ENCODE measurements around the gene EIF4A2.
"Not testable (repeated sequence)": the region's sequence is repeated elsewhere in the genome, so short reads cannot be mapped to it uniquely, and the experiment has no call there.

Gene EIF4A2

DNA sequence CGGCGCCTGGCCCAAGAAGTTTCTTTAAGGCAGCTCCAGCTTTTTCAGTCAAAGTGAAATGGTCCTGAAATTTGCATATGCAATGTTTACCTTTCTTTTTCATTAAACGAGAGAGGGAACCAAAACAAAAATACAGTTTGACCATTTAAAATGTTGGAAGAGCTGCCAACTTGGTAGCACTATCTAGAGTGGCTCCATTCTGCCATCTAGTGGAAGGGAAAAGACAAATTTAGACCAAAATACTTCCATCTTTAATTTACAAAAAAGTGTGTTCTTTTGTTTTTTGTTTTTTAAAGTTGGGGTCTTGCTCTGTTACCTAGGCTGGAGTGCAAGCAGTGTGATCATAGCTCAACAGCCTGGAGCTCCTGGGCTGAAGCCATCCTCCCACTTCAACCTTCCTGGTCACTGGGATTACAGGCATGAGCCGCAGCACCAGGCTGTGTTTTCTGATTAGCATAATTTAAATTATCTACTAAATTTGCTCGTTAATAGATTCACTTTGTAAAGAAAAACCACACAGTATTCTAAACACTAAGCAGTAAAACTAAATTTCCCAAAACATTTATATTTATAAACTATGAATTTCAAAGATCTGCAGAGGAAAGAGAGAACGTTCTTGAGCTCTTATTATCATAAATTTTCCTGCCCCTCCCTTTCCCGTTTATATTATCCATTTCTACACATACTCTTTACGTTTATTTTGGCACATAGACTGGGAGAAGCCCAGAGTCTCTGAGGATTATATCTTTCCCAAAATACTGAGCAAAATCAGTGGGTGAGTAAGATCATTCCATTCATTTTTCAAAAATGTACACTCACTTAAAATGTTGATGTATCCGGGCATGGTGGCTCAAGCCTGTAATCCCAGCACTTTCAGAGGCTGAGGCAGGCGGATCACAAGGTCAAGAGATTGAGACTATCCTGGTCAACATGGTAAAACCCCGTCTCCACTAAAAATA lies 38.3 kb downstream of the EIF4A2 start:
- peak; percentile 26 for DNase-seq (ENCODE audit: low read depth)

- DNase-seq (ENCODE audit: low read depth): not testable (repeated sequence)
These were observed 39.0 kb downstream of the EIF4A2 start for GRCh38 chr3:186822388-186822759.

DNA sequence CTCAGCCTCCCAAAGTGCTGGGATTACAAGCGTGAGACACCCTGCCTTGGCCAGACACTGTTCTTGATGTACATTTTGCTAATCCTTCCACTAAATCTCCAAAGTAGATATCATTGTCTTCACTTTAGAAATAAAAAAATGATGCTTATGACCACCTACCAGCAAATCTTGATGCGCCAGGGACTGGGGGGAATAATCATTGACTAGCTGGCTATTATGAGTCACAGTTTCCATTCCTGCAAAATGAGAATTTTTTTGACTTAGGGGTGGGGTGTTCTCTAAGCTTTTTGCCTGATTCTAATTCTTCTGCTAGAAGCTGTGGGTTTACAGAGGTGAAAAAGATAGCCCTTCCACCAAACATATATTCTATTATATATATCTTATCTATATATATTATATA lies 40.0 kb downstream of the EIF4A2 start:
- no peak for DNase-seq (ENCODE audit: low read depth)

DNA sequence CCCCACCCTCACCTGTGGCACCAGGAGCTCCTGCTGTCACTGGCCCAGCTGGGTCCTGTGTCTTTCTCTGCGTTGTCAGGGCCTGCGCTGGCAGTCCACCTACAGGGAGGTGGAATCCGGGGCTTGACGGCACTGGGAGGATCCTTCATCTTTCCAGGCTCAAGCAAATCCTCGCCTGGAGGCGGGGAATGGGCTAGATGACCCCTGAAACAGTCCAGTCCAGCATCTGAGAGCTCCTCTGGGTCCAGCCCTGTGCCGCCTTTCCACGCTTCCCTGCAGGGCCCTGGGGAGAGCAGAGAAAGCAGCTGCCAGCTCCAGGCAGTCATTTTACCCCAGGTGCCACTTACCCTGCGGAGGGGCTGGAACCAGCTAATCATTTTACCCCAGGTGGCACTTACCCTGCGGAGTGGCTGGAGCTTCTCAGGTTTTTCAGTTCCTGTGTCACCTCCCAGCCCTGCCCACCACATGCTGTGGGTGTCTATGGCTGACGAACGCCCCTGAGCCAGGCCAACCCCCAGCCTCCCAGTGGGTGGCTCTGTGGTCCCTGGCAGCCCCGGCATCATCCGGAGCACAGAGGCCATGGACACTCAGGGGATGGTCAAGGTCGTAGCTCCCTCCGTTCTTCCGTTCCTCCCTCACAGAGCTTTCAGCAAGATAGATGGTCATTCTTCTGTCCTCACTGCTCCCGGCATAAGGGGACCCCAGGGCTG lies 41.2 kb downstream of the EIF4A2 start:
- no peak for DNase-seq (ENCODE audit: low read depth)

DNA sequence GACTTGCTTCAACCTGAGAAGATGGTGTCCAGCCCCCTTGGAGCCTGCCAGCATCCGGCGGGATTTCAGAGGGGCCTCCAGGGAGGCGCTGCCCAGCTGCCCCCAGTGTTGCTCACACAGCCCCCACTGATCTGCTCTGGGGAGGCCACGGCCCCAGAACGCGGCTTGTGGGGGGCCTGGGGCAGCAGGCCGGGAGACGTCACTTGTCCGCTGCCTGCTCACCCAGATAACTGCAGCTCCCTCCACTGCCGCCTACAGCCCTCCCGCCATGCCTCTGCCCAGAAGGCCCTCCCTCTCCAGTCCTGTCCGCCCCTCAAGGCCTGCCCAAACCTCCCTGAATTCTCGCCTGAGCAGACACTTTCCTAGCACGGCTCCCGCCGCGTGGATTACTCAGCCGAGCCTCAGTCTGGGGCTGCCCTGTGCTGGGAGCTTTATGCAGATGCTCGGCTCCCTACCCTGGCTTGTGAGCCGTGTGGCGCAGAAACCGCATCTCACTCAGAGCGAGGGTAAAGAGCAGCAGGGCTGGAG lies 42.0 kb downstream of the EIF4A2 start:
- peak; percentile 19 for DNase-seq (ENCODE audit: low read depth)

- no peak for DNase-seq (ENCODE audit: low read depth)
These were observed 42.6 kb downstream of the EIF4A2 start for GRCh38 chr3:186825872-186826409.

GRCh38 chr3:186826410-186826975 lies 43.1 kb downstream of the EIF4A2 start:
- no peak for DNase-seq (ENCODE audit: low read depth)

DNA sequence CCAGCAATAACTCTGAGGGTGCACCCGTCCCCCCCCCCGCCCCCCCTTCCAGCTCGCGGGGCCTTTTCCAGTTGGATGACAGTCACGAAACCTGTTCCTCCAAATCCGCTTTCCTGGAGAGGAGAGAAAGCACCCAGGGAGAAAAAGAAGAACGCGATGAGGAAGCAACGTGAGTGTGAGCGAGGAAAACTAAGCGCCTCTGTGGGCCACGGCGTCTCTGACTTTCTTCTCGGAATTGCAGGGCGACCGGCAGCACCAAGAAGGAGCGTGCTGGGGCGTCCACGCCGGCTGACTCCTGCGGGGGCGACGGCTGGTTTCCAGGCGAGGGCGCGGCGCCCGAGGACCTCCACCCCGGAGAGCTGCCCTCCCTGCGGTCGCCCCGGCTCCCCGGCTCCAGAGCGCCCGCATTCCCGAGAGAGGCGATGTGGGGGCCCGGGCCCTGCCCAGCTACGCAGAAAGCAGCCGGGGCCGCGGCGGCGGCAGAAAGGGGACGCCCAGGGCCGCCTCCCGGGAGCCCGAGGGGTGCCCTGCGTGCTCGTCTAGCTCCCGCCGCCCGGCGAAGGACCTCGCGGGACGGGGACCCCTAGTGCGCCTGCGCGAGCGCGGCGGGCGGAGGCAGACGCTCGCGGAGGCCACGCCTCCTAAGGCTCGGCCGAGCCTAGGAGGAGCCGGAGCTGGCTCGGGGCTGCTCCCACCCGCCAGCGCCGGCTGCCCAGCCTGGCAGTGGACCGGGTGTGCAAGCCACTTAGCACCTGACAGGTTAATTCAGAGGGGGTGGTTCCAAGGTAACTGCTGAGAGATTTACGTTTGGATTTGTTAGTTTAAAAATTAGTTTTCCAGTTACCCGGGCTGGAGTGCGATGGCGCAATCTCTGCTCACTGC lies 43.8 kb downstream of the EIF4A2 start:
- DNase-seq (ENCODE audit: low read depth): peak; percentile 56

GRCh38 chr3:186828340-186828739 lies 45.0 kb downstream of the EIF4A2 start:
- DNase-seq (ENCODE audit: low read depth): no peak

- no peak for DNase-seq (ENCODE audit: low read depth)
These were observed 48.4 kb downstream of the EIF4A2 start for GRCh38 chr3:186831798-186832197.

- DNase-seq (ENCODE audit: low read depth): no peak
These were observed 48.9 kb downstream of the EIF4A2 start for GRCh38 chr3:186832276-186832675.
